Caco-2 (cell line): ENCODE data around the gene TEX12. TPM values are rescaled to one million over a fixed set of nuclear protein-coding genes. Genes with fewer than 3 reads are reported as not detected.
A peak's percentile ranks its signal among the peaks of the same experiment; 100 is the strongest.
"Not testable (repeated sequence)": the region's sequence is repeated elsewhere in the genome, so short reads cannot be mapped to it uniquely, and the experiment has no call there.

ENCODE experiments used
- BruUV-seq: library from RNA; stranded (reverse); fragments of 400-500 nt; replicated peaks from 2 replicates; lab custom pipeline; 2021; lab: Mats Ljungman, UMichigan
- CTCF ChIA-PET: fragments of 300-600 bp; sonication (Branson Sonifier 250); formaldehyde crosslinking; loops from one replicate; lab custom pipeline; 2022; ENCODE audit warnings: antibody characterized with exemption; lab: Charles Lee
- POLR2A ChIA-PET: fragments of 300-600 bp; sonication (Branson Sonifier 250); formaldehyde crosslinking; loops from one replicate; lab custom pipeline; 2022; ENCODE audit warnings: antibody characterized with exemption; lab: Charles Lee
- DNase-seq, 2 experiments: peaks; one replicate each; pipeline versions ENCODE4 v3.0.0 to v3.0.0-alpha.2; 2020 to 2022
- H3K27me3 ChIP-seq: replicated peaks from 2 replicates; pipeline ENCODE4 v1.6.0; 2011; ENCODE audit warnings: low read length; ENCODE audit not compliant: control insufficient read depth, insufficient read depth
- H3K36me3 ChIP-seq: 2 replicates; pipeline ENCODE4 v1.5.1; 2011; ENCODE audit warnings: low read length; ENCODE audit not compliant: control insufficient read depth, insufficient read depth
- H3K4me1 ChIP-seq: fragments of 250-450 bp; sonication (Bioruptor Pico); 2 replicates; pipeline ENCODE4 v1.5.1; 2020; ENCODE audit warnings: mild to moderate bottlenecking
- H3K4me3 ChIP-seq: 2 replicates; pipeline ENCODE4 v1.5.1; 2011; ENCODE audit warnings: low read depth, mild to moderate bottlenecking, control low read depth, low read length
- H3K9me3 ChIP-seq: fragments of 250-450 bp; sonication (Bioruptor Pico); 2 replicates; pipeline ENCODE4 v1.5.1; 2020; ENCODE audit warnings: mild to moderate bottlenecking, moderate library complexity
- H3K27ac Mint-ChIP-seq: one replicate; pipeline ENCODE4 v1.8.0; 2022; ENCODE audit warnings: mixed read lengths; ENCODE audit not compliant: unreplicated experiment
- H3K27me3 Mint-ChIP-seq: one replicate; pipeline ENCODE4 v1.8.0; 2022; ENCODE audit warnings: mixed read lengths; ENCODE audit not compliant: insufficient read depth, unreplicated experiment
- H3K36me3 Mint-ChIP-seq: one replicate; pipeline ENCODE4 v1.8.0; 2022; ENCODE audit warnings: mild to moderate bottlenecking, mixed read lengths; ENCODE audit not compliant: insufficient read depth, unreplicated experiment
- H3K4me1 Mint-ChIP-seq: one replicate; pipeline ENCODE4 v1.8.0; 2022; ENCODE audit warnings: low read depth, mixed read lengths; ENCODE audit not compliant: unreplicated experiment
- H3K4me3 Mint-ChIP-seq: one replicate; pipeline ENCODE4 v1.8.0; 2022; ENCODE audit warnings: mild to moderate bottlenecking, moderate library complexity, mixed read lengths; ENCODE audit not compliant: unreplicated experiment
- H3K9me3 Mint-ChIP-seq: one replicate; pipeline ENCODE4 v1.8.0; 2022; ENCODE audit warnings: mixed read lengths; ENCODE audit not compliant: unreplicated experiment
- intact Hi-C: fragments of 100-400 bp; cut with micrococcal nuclease; formaldehyde crosslinking; loops from one replicate; pipeline ENCODE4 v1.10.0; 2022; ENCODE audit not compliant: unreplicated experiment
- total RNA-seq: library from RNA; stranded (reverse); gene quantifications from 2 replicates; pipeline ENCODE4 v1.2.3, GENCODE V29; 2022
- TF ChIP-seq, protein P1 (sequence below), 2 experiments: fragments of 200-600 bp in 1 of 2; IDR thresholded peaks; 1 replicate in 1 of 2; 2 replicates in 1 of 2; pipeline versions ENCODE4 v1.5.1 to v1.8.0; 2011 to 2022; ENCODE audit warnings: antibody characterized with exemption in 1 of 2, control low read depth in 1 of 2, inconsistent platforms in 1 of 2, low read depth in 1 of 2, low read length in 1 of 2, mild to moderate bottlenecking in 1 of 2, moderate library complexity in 1 of 2; ENCODE audit not compliant: insufficient read depth in 1 of 2, severe bottlenecking in 1 of 2, unreplicated experiment in 1 of 2

TEX12 gene
- total RNA-seq, 1 experiment from 2014 or later = not detected

DNA sequence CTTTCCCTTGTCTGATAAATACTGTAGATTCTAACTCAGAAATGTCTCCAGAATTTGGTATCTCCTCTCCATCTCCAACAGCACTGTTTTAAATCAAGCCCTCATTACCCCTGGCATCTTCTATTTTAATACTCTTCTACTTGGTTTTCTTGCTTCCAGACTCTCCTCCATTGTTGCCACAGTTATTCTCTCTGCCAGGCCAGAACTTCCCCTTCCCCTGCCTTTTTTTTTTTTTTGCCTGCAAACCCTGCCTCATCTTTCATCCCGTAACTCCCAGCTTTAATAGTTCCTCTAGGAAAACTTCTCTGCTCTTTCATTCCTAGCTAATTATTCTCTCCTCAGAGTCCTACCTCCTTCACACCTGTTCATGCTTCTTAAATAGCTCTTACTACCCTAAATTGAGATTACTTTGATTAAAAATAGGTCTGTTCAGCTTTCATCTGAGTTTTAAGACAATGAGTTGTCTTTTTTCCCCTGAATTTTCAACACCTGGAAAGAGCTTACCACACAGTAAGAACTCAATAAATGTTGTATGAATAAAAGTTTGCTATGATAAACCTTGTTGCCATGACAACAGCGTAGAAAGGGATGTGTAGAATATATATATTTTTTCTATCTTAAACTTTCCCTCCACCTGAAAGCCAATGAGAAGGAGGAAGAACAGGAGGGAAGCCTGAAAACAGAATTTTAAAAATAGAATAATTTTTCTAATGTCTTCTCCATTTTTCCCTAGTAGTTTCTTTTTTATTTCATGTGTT lies 6.9 kb upstream of the TEX12 start:
- BruUV-seq = no TSS peak
- Histone ChIP-seq H3K27me3 (no peaks in the 10 kb centered on the region), H3K4me1 (peaks cover 30% of the 10 kb centered on the region), H3K9me3 (no peaks in the 10 kb centered on the region), H3K36me3 (no peaks in the 10 kb centered on the region), H3K4me3 (no peak overlapping the region)
- TF ChIP-seq, protein P1, sequence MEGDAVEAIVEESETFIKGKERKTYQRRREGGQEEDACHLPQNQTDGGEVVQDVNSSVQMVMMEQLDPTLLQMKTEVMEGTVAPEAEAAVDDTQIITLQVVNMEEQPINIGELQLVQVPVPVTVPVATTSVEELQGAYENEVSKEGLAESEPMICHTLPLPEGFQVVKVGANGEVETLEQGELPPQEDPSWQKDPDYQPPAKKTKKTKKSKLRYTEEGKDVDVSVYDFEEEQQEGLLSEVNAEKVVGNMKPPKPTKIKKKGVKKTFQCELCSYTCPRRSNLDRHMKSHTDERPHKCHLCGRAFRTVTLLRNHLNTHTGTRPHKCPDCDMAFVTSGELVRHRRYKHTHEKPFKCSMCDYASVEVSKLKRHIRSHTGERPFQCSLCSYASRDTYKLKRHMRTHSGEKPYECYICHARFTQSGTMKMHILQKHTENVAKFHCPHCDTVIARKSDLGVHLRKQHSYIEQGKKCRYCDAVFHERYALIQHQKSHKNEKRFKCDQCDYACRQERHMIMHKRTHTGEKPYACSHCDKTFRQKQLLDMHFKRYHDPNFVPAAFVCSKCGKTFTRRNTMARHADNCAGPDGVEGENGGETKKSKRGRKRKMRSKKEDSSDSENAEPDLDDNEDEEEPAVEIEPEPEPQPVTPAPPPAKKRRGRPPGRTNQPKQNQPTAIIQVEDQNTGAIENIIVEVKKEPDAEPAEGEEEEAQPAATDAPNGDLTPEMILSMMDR (IDR thresholded peaks at IDR 0.05; ENCODE audit: insufficient read depth in 1 of 2, low read depth in 1 of 2, low read length in 1 of 2, severe bottlenecking in 1 of 2, unreplicated experiment in 1 of 2) = no peak
- H3K27ac Mint-ChIP-seq = no peak overlapping the region
- H3K27me3 Mint-ChIP-seq = no peaks in the 10 kb centered on the region
- DNase-seq = no peak
- no peak overlapping the region for H3K4me3 Mint-ChIP-seq
- ChIA-PET CTCF (interaction anchor here (1.1 kb wide), 1 partner anchor 15 kb away, joined by 3 read pairs; the partner anchor contains the start of gene BCO2), POLR2A (interaction anchor here (0.6 kb wide), 1 partner anchor 636 kb away, joined by 4 read pairs; no protein-coding TSS in a partner anchor)
- no peaks in the 10 kb centered on the region for H3K9me3 Mint-ChIP-seq
- H3K36me3 Mint-ChIP-seq = peaks cover 6% of the 10 kb centered on the region
- intact Hi-C loops = loop anchor here (5.0 kb wide), 1 partner anchor 48 kb away; no protein-coding TSS in a partner anchor
- H3K4me1 Mint-ChIP-seq = peaks cover 25% of the 10 kb centered on the region

- H3K36me3 ChIP-seq = no peaks in the 10 kb centered on the region
- H3K9me3 ChIP-seq = no peaks in the 10 kb centered on the region
- TF ChIP-seq, protein P1 (IDR thresholded peaks at IDR 0.05; ENCODE audit: insufficient read depth in 1 of 2, low read depth in 1 of 2, low read length in 1 of 2, severe bottlenecking in 1 of 2, unreplicated experiment in 1 of 2) = no peak
- peaks cover 25% of the 10 kb centered on the region for H3K4me1 Mint-ChIP-seq
- ChIA-PET CTCF (no interaction called here), POLR2A (no interaction called here)
- no peak for DNase-seq
- H3K27me3 ChIP-seq = no peaks in the 10 kb centered on the region
- H3K4me1 ChIP-seq = peaks cover 37% of the 10 kb centered on the region
- no peak overlapping the region for H3K4me3 ChIP-seq
- H3K27ac Mint-ChIP-seq = no peak overlapping the region
- intact Hi-C loops = loop anchor here (5.0 kb wide), 1 partner anchor 49 kb away; no protein-coding TSS in a partner anchor
- no peak overlapping the region for H3K4me3 Mint-ChIP-seq
- no peaks in the 10 kb centered on the region for H3K27me3 Mint-ChIP-seq
- H3K9me3 Mint-ChIP-seq = no peaks in the 10 kb centered on the region
- no TSS peak for BruUV-seq
- H3K36me3 Mint-ChIP-seq = peaks cover 6% of the 10 kb centered on the region
Observed at GRCh38 chr11:112161012-112161411, 6.2 kb upstream of the TEX12 start.

DNA sequence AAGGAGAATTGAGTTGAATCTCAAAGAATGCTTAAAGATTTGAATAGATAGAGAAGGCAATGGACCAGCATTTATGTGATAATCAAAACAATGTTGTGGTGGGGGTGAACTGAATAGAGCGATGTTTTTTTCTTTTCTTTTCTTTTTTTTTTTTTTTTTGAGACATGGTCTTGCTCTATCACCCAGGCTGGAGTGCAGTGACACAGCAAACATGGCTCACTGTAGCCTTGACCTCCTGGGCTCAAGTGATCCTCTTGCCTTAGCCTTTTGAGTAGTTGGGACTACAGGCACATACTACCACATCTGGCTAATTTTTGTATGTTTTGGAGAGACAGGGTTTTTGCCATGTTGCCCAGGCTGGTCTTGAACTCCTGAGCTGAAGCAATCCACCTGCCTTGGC lies 5.0 kb upstream of the TEX12 start:
- CTCF ChIA-PET, H3K36me3 ChIP-seq, H3K9me3 Mint-ChIP-seq, H3K36me3 Mint-ChIP-seq, H3K9me3 ChIP-seq, H3K4me3 ChIP-seq, BruUV-seq, H3K27me3 Mint-ChIP-seq, DNase-seq, H3K27me3 ChIP-seq, POLR2A ChIA-PET: not testable (repeated sequence)
- Mint-ChIP-seq H3K4me1 (peaks cover 33% of the 10 kb centered on the region), H3K4me3 (peak overlapping the region; percentile 81), H3K27ac (peak overlapping the region; percentile 3)
- peaks cover 41% of the 10 kb centered on the region for H3K4me1 ChIP-seq
- intact Hi-C loops = loop anchor here (5.0 kb wide), 1 partner anchor 50 kb away; no protein-coding TSS in a partner anchor
